Lower leg skin (tissue), 4 donors: ENCODE measurements around the gene MACO1. TPM values are rescaled to one million over a fixed set of nuclear protein-coding genes. Genes with fewer than 3 reads are reported as not detected.

Experiments used
- DNase-seq, 2 donors: peaks; one replicate each; pipeline ENCODE4 v3.0.0-alpha.2; 2019; ENCODE audit warnings: low spot score in 2 of 2
- H3K4me3 ChIP-seq: fragments of 200-600 bp; sonication (generic); 2 replicates; pipeline ENCODE4 v1.5.1; 2017; ENCODE audit warnings: mild to moderate bottlenecking, low read depth; ENCODE audit not compliant: poor library complexity, severe bottlenecking
- CTCF ChIP-seq, 3 donors: fragments of 450-650 bp; IDR thresholded peaks; one replicate each; pipeline ENCODE4 v1.5.1; 2016; ENCODE audit warnings: antibody characterized with exemption in 3 of 3, mild to moderate bottlenecking in 3 of 3, moderate library complexity in 2 of 3
- POLR2A ChIP-seq, 2 donors: fragments of 450-650 bp; IDR thresholded peaks; one replicate each; pipeline ENCODE4 v1.6.1; 2016 to 2017; ENCODE audit warnings: antibody characterized with exemption in 2 of 2, mild to moderate bottlenecking in 1 of 2, moderate library complexity in 1 of 2
- WGBS, 2 donors: methylation state at CpG; one replicate each; pipeline ENCODE4 v1.1.5; 2018; 5-methylcytosine and 5-hydroxymethylcytosine counted together
- intact Hi-C: fragments of 100-400 bp; cut with DNase I; formaldehyde crosslinking; loops from one replicate; pipeline ENCODE4 v1.15.0; 2023; ENCODE audit warnings: low total_unique reads
- total RNA-seq, 4 donors: library from RNA; depleted of rRNA; stranded (reverse); fragments of >200 nt; gene quantifications; one replicate each; pipeline ENCODE4 v1.1.0, GENCODE V29; 2016

Gene MACO1
- total RNA-seq, 4 donors from 2014 or later, result 14.2 to 20.4 (median 16.4) TPM

- H3K4me3 ChIP-seq, result no peak overlapping the region
- 48 to 52% methylated on average over 4 of the region's 4 CpGs for WGBS, 2 donors
- intact Hi-C loops, result no loop called here
- TF ChIP-seq CTCF (IDR thresholded peaks at IDR 0.05) (no peak), POLR2A (IDR thresholded peaks at IDR 0.05) (no peak)
- no peak for DNase-seq
Observed at GRCh38 chr1:25433389-25434186, 2.9 kb downstream of the MACO1 start.

- no peak overlapping the region for H3K4me3 ChIP-seq
- 27 to 35% methylated on average over 4 of the region's 4 CpGs for WGBS, 2 donors
- intact Hi-C loops, result no loop called here
Observed at GRCh38 chr1:25435397-25436108, 4.9 kb downstream of the MACO1 start.

GRCh38 chr1:25437672-25438071, 7.0 kb downstream of the MACO1 start:
- WGBS, 2 donors, result 92 to 96% methylated on average over 8 of the region's 8 CpGs
- DNase-seq, result no peak
- TF ChIP-seq POLR2A (IDR thresholded peaks at IDR 0.05) (no peak), CTCF (IDR thresholded peaks at IDR 0.05) (no peak)
- intact Hi-C loops, result no loop called here
- no peak overlapping the region for H3K4me3 ChIP-seq

More at GRCh38 chr1:25435397-25436108, 4.9 kb downstream of the MACO1 start:
- TF ChIP-seq POLR2A (IDR thresholded peaks at IDR 0.05), result no peak
- no peak for TF ChIP-seq CTCF (IDR thresholded peaks at IDR 0.05)
- no peak for DNase-seq

GRCh38 chr1:25439287-25439686, 8.6 kb downstream of the MACO1 start:
- TF ChIP-seq CTCF (IDR thresholded peaks at IDR 0.05) (no peak), POLR2A (IDR thresholded peaks at IDR 0.05) (no peak)
- DNase-seq, result no peak
- whole genome bisulfite sequencing, 2 donors, result 96 to 97% methylated on average over 6 of the region's 6 CpGs
- H3K4me3 ChIP-seq, result no peak overlapping the region
- intact Hi-C loops, result no loop called here

- WGBS, 2 donors, result 81 to 85% methylated on average over 1 of the region's 1 CpG
- intact Hi-C loops, result no loop called here
Observed at GRCh38 chr1:25442178-25442577, 11.5 kb downstream of the MACO1 start.

More at GRCh38 chr1:25442178-25442577, 11.5 kb downstream of the MACO1 start:
- no peak for DNase-seq
- H3K4me3 ChIP-seq, result no peak overlapping the region
- TF ChIP-seq CTCF (IDR thresholded peaks at IDR 0.05), result no peak
- TF ChIP-seq POLR2A (IDR thresholded peaks at IDR 0.05), result no peak
